ENCODE results near the gene F10. TPM values are rescaled to one million over a fixed set of nuclear protein-coding genes. Genes with fewer than 3 reads are reported as not detected.
A peak's percentile ranks its signal among the peaks of the same experiment; 100 is the strongest.

Gene F10
- total RNA-seq, 6 donors from 2014 or later: 5.3 to 25.0 (median 8.8) TPM

GRCh38 chr13:113157206-113157928 lies 34.8 kb downstream of the F10 start:
- 66 to 69% methylated on average over 12 of the region's 12 CpGs for WGBS, 2 donors
- TF ChIP-seq, protein P1, sequence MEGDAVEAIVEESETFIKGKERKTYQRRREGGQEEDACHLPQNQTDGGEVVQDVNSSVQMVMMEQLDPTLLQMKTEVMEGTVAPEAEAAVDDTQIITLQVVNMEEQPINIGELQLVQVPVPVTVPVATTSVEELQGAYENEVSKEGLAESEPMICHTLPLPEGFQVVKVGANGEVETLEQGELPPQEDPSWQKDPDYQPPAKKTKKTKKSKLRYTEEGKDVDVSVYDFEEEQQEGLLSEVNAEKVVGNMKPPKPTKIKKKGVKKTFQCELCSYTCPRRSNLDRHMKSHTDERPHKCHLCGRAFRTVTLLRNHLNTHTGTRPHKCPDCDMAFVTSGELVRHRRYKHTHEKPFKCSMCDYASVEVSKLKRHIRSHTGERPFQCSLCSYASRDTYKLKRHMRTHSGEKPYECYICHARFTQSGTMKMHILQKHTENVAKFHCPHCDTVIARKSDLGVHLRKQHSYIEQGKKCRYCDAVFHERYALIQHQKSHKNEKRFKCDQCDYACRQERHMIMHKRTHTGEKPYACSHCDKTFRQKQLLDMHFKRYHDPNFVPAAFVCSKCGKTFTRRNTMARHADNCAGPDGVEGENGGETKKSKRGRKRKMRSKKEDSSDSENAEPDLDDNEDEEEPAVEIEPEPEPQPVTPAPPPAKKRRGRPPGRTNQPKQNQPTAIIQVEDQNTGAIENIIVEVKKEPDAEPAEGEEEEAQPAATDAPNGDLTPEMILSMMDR (IDR thresholded peaks at IDR 0.05): no peak
- H3K9me3 ChIP-seq: no peaks in the 10 kb centered on the region
- H3K4me1 ChIP-seq: peaks cover 10 to 18% (median 14%) of the 10 kb centered on the region in 4 donors
- no peak for DNase-seq
- H3K4me3 ChIP-seq: no peak overlapping the region
- no peak overlapping the region for H3K27ac ChIP-seq
- H3K36me3 ChIP-seq: no peaks in the 10 kb centered on the region
- ATAC-seq (ENCODE audit: low FRiP score in 2 of 2): no peak
- H3K27me3 ChIP-seq: peaks cover 0 to 8% (median 1%) of the 10 kb centered on the region in 4 donors

DNA sequence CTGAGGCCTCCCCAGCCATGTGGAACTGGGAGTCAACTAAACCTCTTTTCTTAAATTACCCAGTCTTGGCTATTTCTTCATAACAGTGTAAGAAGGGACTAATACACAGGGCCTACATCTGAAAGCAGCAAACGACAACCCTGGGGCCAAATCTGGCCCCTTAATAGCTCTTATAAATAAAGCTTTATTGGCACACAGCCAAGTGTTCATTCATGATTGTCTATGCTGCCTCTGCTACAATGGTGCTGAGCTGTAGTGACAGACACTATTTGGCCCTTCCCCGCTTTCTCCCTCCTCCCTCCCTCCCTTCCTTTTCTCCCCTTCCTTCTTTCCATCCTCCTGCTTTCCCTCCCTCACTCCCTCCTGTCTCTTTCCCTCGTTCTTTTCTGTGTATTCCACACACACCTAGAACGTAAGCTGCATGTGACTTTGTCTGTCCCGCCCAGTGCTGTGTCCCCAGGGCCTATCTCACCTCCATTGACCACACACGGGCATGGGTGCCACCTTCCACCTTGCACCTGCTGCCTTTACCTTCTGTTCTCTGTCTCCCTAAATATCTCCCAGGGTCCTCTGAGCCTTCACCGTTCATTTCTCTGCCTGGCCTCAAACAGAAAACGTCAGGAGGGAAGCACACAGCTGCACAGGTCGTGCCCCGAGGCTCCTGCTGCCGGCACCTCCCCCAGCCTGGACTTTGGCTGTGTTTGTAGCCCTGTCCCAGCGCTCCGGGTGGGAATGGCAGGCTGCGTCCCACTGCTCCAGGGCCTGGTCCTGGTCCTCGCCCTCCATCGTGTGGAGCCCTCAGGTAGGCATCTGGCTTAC lies 35.5 kb downstream of the F10 start, which contains the start of gene PROZ:
Gene PROZ, plus strand, starts transcription at position 720 of the 819 bp plus-strand sequence. Its CDS starts 13 bp downstream, at position 733.
- no peak within 1 kb of the TSS for H3K27ac ChIP-seq
- WGBS, 2 donors: 69 to 72% methylated on average over 11 of the region's 16 CpGs
- DNase-seq: no peak

DNA sequence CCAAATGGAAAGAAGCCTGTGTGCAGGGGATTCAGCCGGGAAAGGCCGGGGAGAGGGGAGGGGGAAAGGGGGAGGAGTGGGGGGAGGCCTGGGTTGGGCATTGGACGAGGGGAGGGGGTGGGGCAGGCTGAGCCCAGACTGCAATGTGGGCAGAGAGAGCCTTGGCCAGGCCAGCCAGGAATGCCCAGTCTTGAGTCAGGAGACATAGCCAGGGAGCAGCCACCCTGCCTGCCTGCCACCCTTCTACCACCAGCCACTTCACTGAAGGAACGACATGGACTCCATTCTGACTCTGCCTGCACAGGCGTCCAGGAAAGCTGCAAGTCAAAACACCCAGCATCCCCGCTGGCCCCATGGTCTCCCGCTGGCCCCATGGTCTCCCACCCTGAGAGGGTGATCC lies 36.3 kb downstream of the F10 start:
- DNase-seq (no peak), ATAC-seq (ENCODE audit: low FRiP score in 2 of 2) (no peak)
- no peak overlapping the region for H3K27ac ChIP-seq
- peaks cover 0 to 6% (median 2%) of the 10 kb centered on the region in 4 donors for H3K4me1 ChIP-seq
- no peaks in the 10 kb centered on the region for H3K36me3 ChIP-seq
- no peak overlapping the region for H3K4me3 ChIP-seq
- WGBS, 2 donors: 73 to 76% methylated on average over 5 to 7 of the region's 7 CpGs
- peaks cover 0 to 14% (median 3%) of the 10 kb centered on the region in 4 donors for H3K27me3 ChIP-seq
- TF ChIP-seq EP300 (IDR thresholded peaks at IDR 0.05) (no peak), POLR2AphosphoS5 (IDR thresholded peaks at IDR 0.05) (no peak), POLR2A (IDR thresholded peaks at IDR 0.05) (no peak)
- TF ChIP-seq, protein P1 (IDR thresholded peaks at IDR 0.05): no peak
- H3K9me3 ChIP-seq: no peaks in the 10 kb centered on the region

More for the DNA sequence above, 35.5 kb downstream of the F10 start, which contains the start of gene PROZ:
- no peak within 1 kb of the TSS for H3K4me3 ChIP-seq
- H3K27me3 ChIP-seq: peaks cover 0 to 12% (median 3%) of the 10 kb centered on the region in 4 donors
- no peak for TF ChIP-seq POLR2A (IDR thresholded peaks at IDR 0.05)
- TF ChIP-seq, protein P1 (IDR thresholded peaks at IDR 0.05): no peak
- TF ChIP-seq POLR2AphosphoS5 (IDR thresholded peaks at IDR 0.05): no peak
- TF ChIP-seq EP300 (IDR thresholded peaks at IDR 0.05): no peak
- no peaks in the 10 kb centered on the region for H3K9me3 ChIP-seq
- peaks cover 4 to 11% (median 8%) of the 10 kb centered on the region in 4 donors for H3K4me1 ChIP-seq
- ATAC-seq (ENCODE audit: low FRiP score in 2 of 2): no peak
- H3K36me3 ChIP-seq: no peaks in the 10 kb centered on the region

- Histone ChIP-seq H3K27ac (no peak overlapping the region), H3K36me3 (no peaks in the 10 kb centered on the region), H3K4me3 (no peak overlapping the region), H3K27me3 (peaks cover 0 to 14% (median 3%) of the 10 kb centered on the region in 4 donors), H3K9me3 (no peaks in the 10 kb centered on the region), H3K4me1 (peaks cover 0 to 2% (median under 1%) of the 10 kb centered on the region in 4 donors)
- peak in 1 of 2 donors; percentile 16 for DNase-seq
- WGBS, 2 donors: 84 to 91% methylated on average over 19 of the region's 20 CpGs
- ATAC-seq (ENCODE audit: low FRiP score in 2 of 2): no peak
- TF ChIP-seq POLR2A (IDR thresholded peaks at IDR 0.05) (no peak), POLR2AphosphoS5 (IDR thresholded peaks at IDR 0.05) (no peak), EP300 (IDR thresholded peaks at IDR 0.05) (no peak)
- TF ChIP-seq, protein P1 (IDR thresholded peaks at IDR 0.05): no peak
Observed at GRCh38 chr13:113159701-113160100, 37.1 kb downstream of the F10 start.
